PC-9 (cell line): Measurements from ENCODE around the gene ACACA. TPM values are rescaled to one million over a fixed set of nuclear protein-coding genes. Genes with fewer than 3 reads are reported as not detected.

ENCODE experiments used
- BruUV-seq: library from RNA; stranded (reverse); fragments of 400-500 nt; replicated peaks from 2 replicates; lab custom pipeline; 2021; lab: Mats Ljungman, UMichigan
- CTCF ChIA-PET: fragments of 300-600 bp; sonication (Branson Sonifier 250); formaldehyde crosslinking; loops from one replicate; lab custom pipeline; 2022; ENCODE audit warnings: antibody characterized with exemption; lab: Charles Lee
- POLR2A ChIA-PET: fragments of 300-600 bp; sonication (Branson Sonifier 250); formaldehyde crosslinking; loops from one replicate; lab custom pipeline; 2022; ENCODE audit warnings: antibody characterized with exemption; ENCODE audit not compliant: unreplicated experiment; lab: Charles Lee
- DNase-seq, 2 experiments: peaks; one replicate each; pipeline versions ENCODE4 v3.0.0 to v3.0.0-alpha.2; 2015 to 2022; ENCODE audit warnings: mixed read lengths in 1 of 2
- H2AFZ ChIP-seq: fragments of 200-600 bp; sonication (generic); 2 replicates; pipeline ENCODE4 v1.8.1; 2017; ENCODE audit warnings: antibody characterized with exemption
- H3F3A ChIP-seq: fragments of 200-600 bp; sonication (generic); 2 replicates; pipeline ENCODE4 v1.8.1; 2017; ENCODE audit warnings: antibody characterized with exemption, mild to moderate bottlenecking, low read depth; ENCODE audit not compliant: insufficient read depth
- H3K27ac ChIP-seq: fragments of 200-600 bp; sonication (generic); 2 replicates; pipeline ENCODE4 v1.6.1; 2016; ENCODE audit warnings: mixed run types
- H3K27me3 ChIP-seq: fragments of 200-600 bp; sonication (generic); 2 replicates; pipeline ENCODE4 v1.6.1; 2016; ENCODE audit warnings: low read depth, mixed run types; ENCODE audit not compliant: insufficient read depth
- H3K36me3 ChIP-seq: fragments of 200-600 bp; sonication (generic); 2 replicates; pipeline ENCODE4 v1.6.1; 2016; ENCODE audit warnings: low read depth, mixed run types
- H3K4me1 ChIP-seq: fragments of 200-600 bp; sonication (generic); replicated peaks from 2 replicates; pipeline ENCODE4 v1.6.1; 2016; ENCODE audit warnings: mixed run types; ENCODE audit not compliant: insufficient read depth
- H3K4me2 ChIP-seq: fragments of 200-600 bp; sonication (generic); 2 replicates; pipeline ENCODE4 v1.6.1; 2017; ENCODE audit warnings: mixed run types
- H3K4me3 ChIP-seq: fragments of 200-600 bp; sonication (generic); 2 replicates; pipeline ENCODE4 v1.6.1; 2016; ENCODE audit warnings: mixed run types
- H3K79me2 ChIP-seq: fragments of 200-600 bp; sonication (generic); 2 replicates; pipeline ENCODE4 v1.6.1; 2017; ENCODE audit warnings: low read depth, mixed run types
- H3K9me2 ChIP-seq: fragments of 200-600 bp; sonication (generic); 2 replicates; pipeline ENCODE4 v1.8.1; 2017; ENCODE audit warnings: mild to moderate bottlenecking; ENCODE audit not compliant: insufficient read depth
- H3K9me3 ChIP-seq: fragments of 200-600 bp; sonication (generic); 2 replicates; pipeline ENCODE4 v1.8.1; 2016; ENCODE audit warnings: low read depth; ENCODE audit not compliant: insufficient read depth
- H4K20me1 ChIP-seq: fragments of 200-600 bp; sonication (generic); 2 replicates; pipeline ENCODE4 v1.8.1; 2017; ENCODE audit not compliant: insufficient read depth
- EZH2 ChIP-seq: fragments of 200-600 bp; sonication (generic); IDR thresholded peaks from 2 replicates; pipeline ENCODE4 v1.8.0; 2017; ENCODE audit warnings: antibody characterized with exemption, low read depth
- intact Hi-C: fragments of 100-400 bp; cut with micrococcal nuclease; formaldehyde crosslinking; loops from one replicate; pipeline ENCODE4 v1.10.0; 2022; ENCODE audit not compliant: unreplicated experiment
- total RNA-seq: library from RNA; stranded (reverse); gene quantifications from 2 replicates; pipeline ENCODE4 v1.2.3, GENCODE V29; 2021
- TF ChIP-seq, protein P1 (sequence below): fragments of 200-600 bp; sonication (generic); conservative IDR thresholded peaks from 2 replicates; pipeline ENCODE4 v1.6.1; 2017; ENCODE audit warnings: mixed run types, antibody characterized with exemption, mild to moderate bottlenecking, moderate library complexity

The ACACA gene
- total RNA-seq, 1 experiment from 2014 or later, result 185 TPM

GRCh38 chr17:37083456-37083855, 323.2 kb downstream of the ACACA start:
- peaks cover 11% of the 10 kb centered on the region for H3K36me3 ChIP-seq
- H3K9me2 ChIP-seq, result no peaks in the 10 kb centered on the region
- H3K9me3 ChIP-seq, result no peaks in the 10 kb centered on the region
- BruUV-seq, result no TSS peak
- H3F3A ChIP-seq, result peaks cover 24% of the 10 kb centered on the region; the same call in 1 of the 2 replicates
- TF ChIP-seq, protein P1, sequence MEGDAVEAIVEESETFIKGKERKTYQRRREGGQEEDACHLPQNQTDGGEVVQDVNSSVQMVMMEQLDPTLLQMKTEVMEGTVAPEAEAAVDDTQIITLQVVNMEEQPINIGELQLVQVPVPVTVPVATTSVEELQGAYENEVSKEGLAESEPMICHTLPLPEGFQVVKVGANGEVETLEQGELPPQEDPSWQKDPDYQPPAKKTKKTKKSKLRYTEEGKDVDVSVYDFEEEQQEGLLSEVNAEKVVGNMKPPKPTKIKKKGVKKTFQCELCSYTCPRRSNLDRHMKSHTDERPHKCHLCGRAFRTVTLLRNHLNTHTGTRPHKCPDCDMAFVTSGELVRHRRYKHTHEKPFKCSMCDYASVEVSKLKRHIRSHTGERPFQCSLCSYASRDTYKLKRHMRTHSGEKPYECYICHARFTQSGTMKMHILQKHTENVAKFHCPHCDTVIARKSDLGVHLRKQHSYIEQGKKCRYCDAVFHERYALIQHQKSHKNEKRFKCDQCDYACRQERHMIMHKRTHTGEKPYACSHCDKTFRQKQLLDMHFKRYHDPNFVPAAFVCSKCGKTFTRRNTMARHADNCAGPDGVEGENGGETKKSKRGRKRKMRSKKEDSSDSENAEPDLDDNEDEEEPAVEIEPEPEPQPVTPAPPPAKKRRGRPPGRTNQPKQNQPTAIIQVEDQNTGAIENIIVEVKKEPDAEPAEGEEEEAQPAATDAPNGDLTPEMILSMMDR, result no peak
- no peak overlapping the region for H2AFZ ChIP-seq
- CTCF ChIA-PET, result no interaction called here
- H3K79me2 ChIP-seq, result no peaks in the 10 kb centered on the region
- no peak overlapping the region for H3K4me2 ChIP-seq
- DNase-seq, result no peak
- H3K4me3 ChIP-seq, result no peak overlapping the region
- peaks cover 8% of the 10 kb centered on the region; the same call in 1 of the 2 replicates for H4K20me1 ChIP-seq
- intact Hi-C loops, result no loop called here
- H3K4me1 ChIP-seq, result peaks cover 4% of the 10 kb centered on the region
- no peaks in the 10 kb centered on the region for H3K27me3 ChIP-seq
- H3K27ac ChIP-seq, result no peak overlapping the region
- POLR2A ChIA-PET, result interaction anchor here (0.6 kb wide), 1 partner anchor 308 kb away, joined by 4 read pairs; no protein-coding TSS in a partner anchor

DNA sequence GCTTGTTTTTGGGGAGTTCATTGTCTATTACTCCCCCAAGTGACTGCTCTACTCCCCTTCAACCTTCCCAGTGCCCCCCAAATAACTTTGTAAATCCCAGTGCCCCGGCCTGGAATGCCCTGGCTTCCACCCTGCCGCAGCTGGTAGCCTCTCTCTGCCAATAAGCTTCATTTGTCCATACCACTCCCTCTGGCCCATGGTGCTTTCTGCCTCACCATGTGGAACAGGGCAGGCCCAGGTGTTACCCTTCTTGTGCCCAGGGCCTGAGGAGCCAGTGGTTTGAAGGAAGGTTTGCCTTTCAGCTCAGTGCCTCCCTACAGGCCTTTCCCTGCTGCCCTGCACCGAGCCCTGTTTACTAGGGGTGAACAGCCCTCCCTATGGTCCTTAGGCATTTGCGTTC, 323.7 kb downstream of the ACACA start:
- H3K4me3 ChIP-seq, result no peak overlapping the region
- intact Hi-C loops, result no loop called here
- no peaks in the 10 kb centered on the region for H3K9me3 ChIP-seq
- H3K9me2 ChIP-seq, result no peaks in the 10 kb centered on the region
- no peaks in the 10 kb centered on the region for H3K4me1 ChIP-seq
- H2AFZ ChIP-seq, result no peak overlapping the region
- CTCF ChIA-PET, result no interaction called here
- TF ChIP-seq EZH2, result no peak
- TF ChIP-seq, protein P1, result no peak
- peaks cover 24% of the 10 kb centered on the region; the same call in 1 of the 2 replicates for H3F3A ChIP-seq
- BruUV-seq, result no TSS peak
- POLR2A ChIA-PET, result no interaction called here
- no peak overlapping the region for H3K27ac ChIP-seq
- no peak overlapping the region for H3K4me2 ChIP-seq
- H4K20me1 ChIP-seq, result peaks cover 5% of the 10 kb centered on the region; the same call in 1 of the 2 replicates
- H3K79me2 ChIP-seq, result no peaks in the 10 kb centered on the region
- no peak for DNase-seq
- H3K36me3 ChIP-seq, result peaks cover 11% of the 10 kb centered on the region
- no peaks in the 10 kb centered on the region for H3K27me3 ChIP-seq

- Histone ChIP-seq H3K9me2 (no peaks in the 10 kb centered on the region), H2AFZ (no peak overlapping the region), H3K27me3 (no peaks in the 10 kb centered on the region), H3K9me3 (no peaks in the 10 kb centered on the region), H3F3A (peaks cover 24% of the 10 kb centered on the region; the same call in 1 of the 2 replicates), H3K27ac (no peak overlapping the region), H3K4me3 (no peak overlapping the region), H4K20me1 (no peaks in the 10 kb centered on the region), H3K4me2 (no peak overlapping the region), H3K4me1 (no peaks in the 10 kb centered on the region), H3K36me3 (peaks cover 11% of the 10 kb centered on the region), H3K79me2 (no peaks in the 10 kb centered on the region)
- POLR2A ChIA-PET, result no interaction called here
- CTCF ChIA-PET, result no interaction called here
- intact Hi-C loops, result no loop called here
- BruUV-seq, result no TSS peak
- TF ChIP-seq, protein P1, result no peak
- TF ChIP-seq EZH2, result no peak
- no peak for DNase-seq
Observed at GRCh38 chr17:37082311-37082860, 324.2 kb downstream of the ACACA start.
